Amygdala (tissue), 56 donors: Measurements from ENCODE around the gene ZC3H11A.
"Not testable (repeated sequence)": the region's sequence is repeated elsewhere in the genome, so short reads cannot be mapped to it uniquely, and the experiment has no call there.

ENCODE experiments used
- DNase-seq, 56 donors: peaks; one replicate each; lab custom pipeline; 2025; lab: John Stamatoyannopoulos, UW

Gene ZC3H11A

DNA sequence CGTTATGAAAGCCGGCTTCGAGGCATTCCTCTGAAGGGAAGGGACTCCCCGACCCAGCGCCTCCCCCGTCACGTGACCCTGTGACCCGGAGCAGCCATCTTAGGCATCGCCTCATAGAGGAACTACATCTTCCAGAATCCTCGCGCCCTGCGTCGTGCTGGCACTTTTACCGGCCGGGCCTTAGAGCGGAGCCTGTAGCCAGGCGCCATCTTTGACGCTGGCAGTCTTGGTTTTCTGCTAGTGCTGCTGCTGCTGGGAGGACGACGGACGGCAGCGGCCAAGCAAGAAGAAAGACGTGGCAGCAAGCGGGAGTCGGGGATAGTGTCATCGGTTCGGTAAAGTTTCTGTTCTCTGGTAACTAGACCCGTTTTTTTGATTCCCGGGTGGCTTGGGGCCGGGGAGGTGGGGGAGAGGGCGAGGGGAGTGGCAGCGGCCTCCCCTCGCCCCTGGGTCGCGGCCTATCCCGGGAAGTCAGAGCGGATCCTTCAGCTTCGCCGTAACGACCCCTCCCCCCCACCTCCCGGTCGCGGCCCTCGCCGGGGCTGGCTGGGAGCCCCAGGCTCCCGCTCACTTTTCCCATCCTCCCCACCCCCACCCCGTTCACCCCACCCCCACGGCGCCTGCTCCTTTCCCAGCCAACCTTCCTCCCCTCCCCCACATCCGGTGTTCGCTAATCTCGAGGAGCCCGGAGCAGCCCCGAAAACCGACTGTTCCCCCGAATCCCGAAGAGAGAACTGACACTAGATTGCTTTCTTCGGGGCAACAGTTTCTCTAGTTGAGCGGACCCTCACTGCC lies at the start of gene ZC3H11A, which contains the start of gene ZBED6:
ZC3H11A (plus strand) TSS at position 183 of the 795 bp plus-strand sequence. CDS start 21,448 bp downstream, outside the sequence.
ZBED6 (plus strand) TSS at position 183 of the 795 bp plus-strand sequence. CDS start 1,900 bp downstream, outside the sequence.
- DNase-seq, result peak in 55 of 56 donors; percentile 72 to 99 (median 97)

DNA sequence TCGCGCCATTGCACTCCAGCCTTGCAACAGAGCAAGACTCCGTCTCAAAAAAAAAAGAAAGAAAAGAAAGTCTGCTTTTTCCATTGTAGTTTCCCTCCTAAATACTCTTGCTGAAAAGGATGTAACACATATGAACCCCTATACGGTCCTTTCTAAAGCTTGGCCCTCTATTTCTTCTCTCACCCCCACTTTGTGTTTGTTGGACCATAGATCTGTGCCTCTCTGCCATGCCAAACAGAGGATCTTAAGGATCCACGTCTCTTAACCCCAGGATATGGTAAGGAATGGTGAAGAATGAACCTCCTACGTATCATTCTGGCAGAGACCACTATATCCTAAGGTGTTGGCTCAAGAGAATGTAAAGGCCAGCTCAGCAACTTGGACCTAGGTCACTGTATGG lies 49.1 kb upstream of the ZC3H11A start:
- DNase-seq, result no peak

DNA sequence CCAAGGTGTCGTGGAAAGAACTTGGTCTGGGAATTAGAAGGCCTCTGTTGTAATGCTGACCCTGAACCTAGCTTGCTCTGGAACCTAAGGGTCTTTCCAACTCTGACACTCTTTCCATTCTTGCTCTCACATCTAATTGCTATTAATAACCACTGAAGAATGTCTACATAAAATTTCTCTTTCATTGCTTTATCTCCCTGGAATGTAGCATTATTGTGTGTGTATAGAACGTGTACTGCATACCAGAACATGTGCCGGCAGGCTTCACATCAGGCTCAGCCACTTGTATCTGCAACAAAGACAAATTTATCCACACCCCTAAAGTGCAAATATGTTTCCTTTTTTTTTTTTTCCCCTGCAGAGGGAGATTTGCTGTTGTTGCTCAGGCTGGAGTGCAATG lies 44.4 kb upstream of the ZC3H11A start:
- no peak for DNase-seq

DNA sequence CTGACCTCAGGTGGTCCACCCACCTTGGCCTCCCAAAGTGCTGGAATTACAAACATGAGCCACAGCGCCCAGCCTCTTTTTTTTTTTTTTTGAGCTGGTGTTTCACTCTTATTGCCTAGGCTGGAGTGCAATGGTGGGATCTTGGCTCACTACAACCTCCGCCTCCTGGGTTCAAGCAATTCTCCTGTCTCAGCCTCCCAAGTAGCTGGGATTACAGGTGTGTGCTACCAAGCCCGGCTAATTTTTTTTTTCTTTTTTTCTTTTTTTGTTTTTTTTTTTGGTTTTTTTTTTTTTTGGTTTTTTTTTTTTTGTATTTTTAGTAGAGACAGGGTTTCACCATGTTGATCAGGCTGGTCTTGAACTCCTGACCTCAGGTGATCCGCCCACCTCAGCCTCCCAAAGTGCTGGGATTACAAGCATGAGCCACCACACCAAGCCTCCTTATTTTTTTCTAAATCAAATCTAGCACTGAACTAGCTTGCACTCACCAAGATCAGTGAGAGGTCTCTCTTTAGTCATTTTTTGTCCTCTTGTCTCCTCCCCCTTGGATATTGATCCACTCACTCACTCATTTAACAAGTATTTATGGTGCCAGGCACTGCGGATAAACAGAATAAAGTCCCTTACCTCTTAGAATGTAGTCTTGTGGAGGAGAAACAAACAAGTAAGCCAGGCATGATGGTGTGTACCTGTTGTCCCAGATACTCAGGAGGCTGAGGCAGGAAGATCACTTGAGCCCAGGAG lies 43.6 kb upstream of the ZC3H11A start:
- DNase-seq, result not testable (repeated sequence)

DNA sequence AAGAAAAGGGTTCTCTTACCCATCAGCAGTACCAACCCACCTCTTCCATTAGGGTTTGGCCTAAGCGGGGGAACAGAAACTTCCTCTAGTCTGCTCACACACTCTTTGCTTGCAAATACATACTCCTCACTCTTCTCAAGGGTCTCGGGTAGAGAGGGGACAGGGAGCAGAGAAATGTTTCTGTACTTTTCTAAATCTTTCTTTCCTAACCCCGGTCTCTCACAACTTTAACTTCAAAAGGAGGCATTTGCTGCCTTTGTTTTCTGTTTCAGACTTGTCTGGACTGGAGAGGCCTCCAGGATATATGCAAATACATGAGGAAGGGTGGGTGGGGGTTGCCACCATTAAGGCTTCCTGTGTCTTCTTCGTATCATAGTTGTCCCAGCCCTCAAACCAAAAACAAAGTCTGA lies 41.0 kb upstream of the ZC3H11A start:
- DNase-seq, result no peak

DNA sequence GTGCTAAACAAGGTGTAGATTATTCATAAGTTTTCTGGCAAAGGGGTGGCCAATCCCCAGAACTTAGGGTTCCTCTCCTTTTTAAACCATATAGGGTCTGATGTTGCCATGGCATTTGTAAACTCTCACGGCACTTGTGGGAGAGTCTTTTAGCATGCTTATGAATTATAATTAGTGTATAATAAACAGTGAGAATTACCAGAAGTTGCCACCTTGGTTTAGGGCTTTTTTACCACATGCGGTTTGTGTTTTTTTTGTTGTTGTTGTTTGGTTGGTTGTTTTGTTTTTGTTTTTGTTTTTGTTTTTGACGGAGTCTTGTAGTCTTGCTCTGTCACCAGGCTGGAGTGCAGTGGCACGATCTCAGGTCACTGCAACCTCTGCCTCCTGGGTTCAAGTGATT lies 39.4 kb upstream of the ZC3H11A start:
- no peak for DNase-seq

DNA sequence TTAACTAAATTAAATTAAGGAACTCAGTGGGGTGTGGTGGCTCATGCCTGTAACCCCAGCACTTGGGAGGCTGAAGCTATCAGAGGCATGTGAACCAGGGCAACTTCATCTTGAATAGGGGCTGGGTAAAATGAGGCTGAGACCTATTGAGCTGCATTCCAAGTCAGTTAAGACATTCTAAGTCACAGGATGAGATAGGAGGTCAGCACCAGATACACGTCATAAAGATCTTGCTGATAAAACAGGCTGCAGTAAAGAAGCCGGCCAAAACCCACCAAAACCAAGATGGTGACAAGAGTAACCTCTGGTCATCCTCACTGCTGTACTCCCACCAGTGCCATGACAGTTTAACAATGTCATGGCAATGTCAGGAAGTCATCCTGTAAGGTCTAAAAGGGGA lies 36.7 kb upstream of the ZC3H11A start:
- DNase-seq, result not testable (repeated sequence)

DNA sequence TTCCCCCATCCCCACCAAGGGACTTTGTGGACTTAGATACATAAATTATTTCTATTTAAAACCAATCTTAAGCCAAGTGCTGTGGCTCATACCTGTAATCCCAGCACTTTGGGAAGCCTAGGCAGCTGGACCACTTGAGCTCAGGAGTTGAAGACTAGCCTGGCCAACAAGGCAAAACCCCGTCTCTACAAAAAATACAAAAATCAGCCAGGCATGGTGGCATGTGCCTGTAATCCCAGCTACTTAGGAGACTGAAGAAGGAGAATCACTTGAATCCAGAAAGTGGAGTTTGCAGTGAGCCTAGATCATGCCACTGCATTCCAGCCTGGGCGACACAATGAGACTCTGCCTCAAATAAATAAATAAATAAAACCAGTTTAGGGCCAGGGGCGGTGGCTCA lies 34.9 kb upstream of the ZC3H11A start:
- no peak for DNase-seq

DNA sequence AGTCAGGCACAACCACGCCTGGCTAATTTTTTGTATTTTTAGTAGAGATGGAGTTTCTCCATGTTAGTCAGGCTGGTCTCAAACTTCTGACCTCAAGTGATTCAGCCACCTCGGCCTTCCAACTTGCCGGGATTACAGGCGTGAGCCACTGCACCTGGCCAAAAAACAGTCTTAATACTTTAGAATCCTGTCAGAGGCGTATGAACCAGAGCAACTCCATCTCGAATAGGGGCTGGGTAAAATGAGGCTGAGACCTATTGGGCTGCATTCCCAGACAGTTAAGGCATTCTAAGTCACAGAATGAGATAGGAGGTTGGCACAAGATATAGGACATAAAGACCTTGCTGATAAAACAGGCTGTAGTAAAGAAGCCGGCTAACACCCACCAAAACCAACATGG lies 33.5 kb upstream of the ZC3H11A start:
- not testable (repeated sequence) for DNase-seq

DNA sequence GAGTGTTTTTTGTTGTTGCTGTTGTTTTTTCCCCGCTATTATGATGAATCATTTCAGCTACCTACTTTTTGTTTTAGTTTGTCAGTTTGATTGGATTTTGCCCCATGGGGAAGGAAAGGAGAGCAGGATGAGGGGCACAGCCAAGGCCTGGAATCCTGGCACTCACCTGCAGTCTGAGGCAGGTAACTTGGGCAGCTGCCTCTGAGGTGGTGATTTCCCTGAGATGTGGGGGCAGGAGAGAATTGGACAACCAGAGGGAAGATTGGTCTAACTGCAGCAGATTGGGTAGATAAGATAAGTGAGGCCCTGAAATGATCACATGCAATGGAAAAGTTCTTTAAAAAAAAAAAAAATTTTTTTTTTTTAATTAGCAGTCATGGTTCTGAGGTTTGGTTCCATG lies 31.9 kb upstream of the ZC3H11A start:
- DNase-seq, result no peak

DNA sequence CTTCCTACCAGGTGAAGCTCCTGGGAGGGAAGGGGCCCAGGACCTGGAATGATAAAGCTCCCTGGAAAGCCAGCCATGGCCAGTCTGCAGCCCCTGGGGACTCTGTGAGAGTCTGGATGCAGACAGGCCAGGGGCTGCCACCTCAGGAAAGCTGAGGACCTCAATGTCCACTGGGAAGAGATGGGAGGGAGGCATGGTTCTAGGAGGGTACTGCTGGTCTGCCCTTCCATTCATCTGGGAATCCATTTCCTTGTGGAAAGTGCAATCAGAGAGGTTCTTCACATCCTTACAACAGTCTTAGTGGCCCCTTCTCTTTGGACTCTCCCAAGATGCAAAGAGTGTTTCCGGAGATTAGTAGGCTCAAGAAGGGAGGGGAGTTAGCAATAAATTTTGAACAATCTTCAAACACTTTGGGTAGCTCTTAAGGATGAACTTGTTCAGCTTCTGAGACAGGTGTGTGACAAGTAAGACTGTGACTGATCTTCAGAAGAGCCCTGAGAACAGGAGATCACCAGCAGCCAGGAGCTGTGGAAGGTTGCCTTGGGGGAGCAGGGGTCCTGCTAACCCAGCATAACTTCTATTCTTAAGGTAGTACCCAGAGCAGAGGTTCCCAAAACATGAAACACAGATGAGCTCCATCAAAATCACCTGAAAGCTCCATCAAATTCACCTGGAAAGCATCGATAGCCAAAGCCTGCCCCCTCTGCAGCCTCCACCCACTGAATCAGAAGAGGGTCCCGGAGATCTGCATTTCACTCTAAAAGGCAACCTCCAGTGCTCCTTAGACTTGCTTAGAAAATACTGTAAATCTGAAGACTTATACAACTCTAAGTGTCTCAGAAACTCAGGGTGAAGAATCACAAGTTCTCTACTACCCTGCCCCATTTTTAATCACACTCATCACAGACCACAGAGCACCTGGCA lies 31.1 kb upstream of the ZC3H11A start:
- DNase-seq, result no peak

DNA sequence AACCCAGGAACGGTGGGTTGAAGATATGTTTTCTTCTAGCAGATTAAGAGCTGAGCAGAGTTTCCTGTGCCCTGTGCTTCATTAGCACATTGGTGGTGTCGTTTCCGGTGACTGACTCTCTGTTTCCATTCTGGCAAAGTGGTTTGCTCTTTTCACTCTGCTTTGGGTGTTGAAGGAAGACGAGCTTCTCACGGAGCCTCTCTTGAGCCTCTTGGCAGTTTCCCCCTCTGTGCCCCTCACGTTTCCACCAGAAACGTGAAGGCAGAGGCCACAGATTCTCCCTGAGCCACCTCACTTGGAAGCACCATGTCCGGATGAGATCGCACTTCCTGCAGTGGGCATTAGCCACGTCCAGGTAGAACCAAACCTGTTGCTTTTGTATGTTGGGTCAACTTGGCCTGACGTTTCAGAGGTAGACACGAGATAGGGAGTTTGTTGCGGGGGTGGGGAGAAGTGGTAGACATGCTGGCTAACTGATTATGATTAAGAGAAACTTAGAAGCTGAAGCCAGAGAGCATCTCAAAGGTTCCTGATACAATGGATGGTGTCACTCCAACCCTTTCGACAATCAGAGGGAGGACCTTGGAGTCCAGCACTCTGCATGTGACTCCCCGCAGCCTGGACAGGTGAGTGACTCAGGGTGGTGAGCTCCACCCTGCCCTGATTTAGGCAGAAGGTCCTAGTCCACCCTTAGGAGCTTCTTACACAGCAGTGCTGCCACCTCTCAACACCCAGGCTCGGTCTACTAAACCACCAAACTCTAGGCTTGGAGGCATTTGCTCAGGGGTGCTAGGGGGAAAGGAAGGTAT lies 30.2 kb upstream of the ZC3H11A start, which contains the start of gene LAX1:
LAX1 (plus strand) TSS at position 155 of the 809 bp plus-strand sequence; CDS start at position 538, 383 bp downstream.
- DNase-seq, result no peak

DNA sequence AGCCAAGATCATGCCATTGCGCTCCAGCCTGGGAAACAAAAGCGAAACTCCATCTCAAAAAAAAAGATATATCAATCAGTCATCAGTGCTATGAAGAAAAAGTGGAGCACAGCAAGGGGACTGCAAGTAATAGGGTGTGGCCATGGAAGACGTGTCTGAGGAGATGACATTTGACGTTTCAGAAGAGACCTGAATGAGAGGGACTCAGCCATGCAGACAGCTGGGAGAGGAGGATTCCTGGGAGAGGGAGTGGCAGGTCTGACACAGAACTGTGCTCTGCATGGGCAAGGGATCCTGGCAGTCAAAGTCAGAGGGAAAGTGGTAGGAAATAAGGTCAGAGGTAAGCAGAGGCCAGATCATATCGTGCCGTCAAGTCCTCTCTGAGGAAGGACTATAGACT lies 27.2 kb upstream of the ZC3H11A start:
- DNase-seq, result no peak

DNA sequence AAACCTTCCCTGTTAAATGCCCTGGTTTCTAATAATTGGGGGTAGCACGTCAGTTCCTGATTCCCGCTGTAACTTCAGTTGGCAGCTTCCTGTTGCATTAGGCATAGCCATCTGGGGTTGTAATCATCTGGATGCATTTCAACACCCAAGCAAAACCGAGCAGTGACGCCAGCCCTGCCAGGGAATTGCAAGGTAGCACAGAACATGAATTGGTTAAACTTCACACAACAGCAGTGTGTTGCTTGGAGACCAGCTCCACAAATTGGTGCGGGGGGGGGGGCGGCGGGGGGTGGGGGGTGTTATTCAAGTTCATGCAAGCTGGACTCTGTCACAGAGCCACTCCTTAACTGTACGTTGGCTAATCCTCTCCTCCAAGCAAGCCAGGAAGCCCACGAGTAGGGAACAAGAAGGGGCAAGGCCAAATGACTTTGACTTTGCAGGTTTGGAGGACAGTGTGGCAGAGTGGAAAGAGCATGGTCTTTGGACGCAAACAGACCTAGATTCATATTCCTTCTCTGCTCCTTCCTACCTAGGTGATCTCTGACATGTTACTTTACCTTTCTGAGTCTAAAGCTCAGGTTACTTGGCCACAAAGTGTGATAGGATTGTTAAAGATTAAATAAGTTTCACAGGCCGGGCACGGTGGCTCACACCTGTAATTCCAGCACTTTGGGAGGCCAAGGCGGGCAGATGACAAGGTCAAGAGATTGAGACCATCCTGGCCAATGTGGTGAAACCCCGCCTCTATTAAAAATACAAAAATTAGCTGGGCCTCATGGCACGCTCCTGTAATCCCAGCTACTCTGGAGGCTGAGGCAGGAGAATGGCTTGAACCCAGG lies 25.7 kb upstream of the ZC3H11A start:
- DNase-seq, result peak in 32 of 56 donors; percentile 1 to 61 (median 17)

DNA sequence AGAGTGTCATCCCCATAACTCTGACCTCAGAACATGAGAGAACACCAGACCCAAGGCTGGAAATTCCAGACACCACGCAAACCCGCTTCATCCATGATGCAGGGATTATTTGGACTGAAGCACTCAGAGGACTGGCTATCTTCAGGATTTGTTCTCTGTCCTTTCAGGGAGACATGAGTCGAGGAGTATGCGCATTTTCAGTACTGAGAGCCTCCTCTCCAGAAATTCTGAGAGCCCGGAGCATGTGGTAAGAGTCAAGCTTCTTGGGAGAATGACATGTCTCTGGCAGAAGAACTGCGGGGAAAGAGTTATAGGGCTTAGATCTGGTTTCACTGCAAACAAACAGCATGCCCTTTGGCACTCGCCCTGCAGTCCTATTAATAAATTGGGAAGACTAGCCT lies 23.5 kb upstream of the ZC3H11A start:
- DNase-seq, result no peak

DNA sequence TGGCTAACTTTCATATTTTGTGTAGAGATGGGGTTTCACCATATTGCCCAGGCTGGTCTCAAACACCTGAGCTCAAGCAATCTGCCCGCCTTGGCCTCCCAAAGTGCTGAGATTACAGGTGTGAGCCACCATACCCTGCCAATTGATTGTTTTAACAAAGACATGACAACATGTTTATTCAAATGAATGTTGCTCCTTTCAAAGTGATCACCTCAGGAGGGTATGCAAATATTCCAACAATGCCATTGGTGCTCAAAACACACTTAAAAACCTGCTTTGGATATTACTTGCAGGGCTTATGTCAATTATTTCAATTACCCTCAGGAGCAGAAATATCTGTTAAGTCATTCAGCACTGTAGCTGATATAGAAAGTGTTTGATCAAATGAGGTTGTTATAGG lies 22.6 kb upstream of the ZC3H11A start:
- DNase-seq, result no peak

DNA sequence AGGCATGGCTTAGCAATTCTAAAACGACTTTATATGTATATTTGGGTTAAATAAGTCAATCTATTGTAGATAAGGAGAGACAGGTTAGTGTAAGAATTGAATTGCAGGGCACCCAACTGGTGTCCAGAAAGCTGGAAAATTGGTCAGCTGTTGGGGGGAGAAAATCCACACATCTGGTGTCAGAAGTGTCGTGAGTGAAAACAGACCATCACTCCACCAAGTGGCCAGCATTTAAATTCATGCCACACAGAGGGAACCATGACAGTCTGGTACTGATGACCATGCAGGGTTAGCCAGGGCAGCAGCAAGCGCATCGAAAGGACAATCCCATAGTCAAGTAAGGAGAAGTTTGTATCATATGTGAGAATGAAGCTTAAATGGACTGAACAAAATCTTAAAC lies 18.8 kb upstream of the ZC3H11A start:
- peak in 32 of 56 donors; percentile 4 to 68 (median 21) for DNase-seq

DNA sequence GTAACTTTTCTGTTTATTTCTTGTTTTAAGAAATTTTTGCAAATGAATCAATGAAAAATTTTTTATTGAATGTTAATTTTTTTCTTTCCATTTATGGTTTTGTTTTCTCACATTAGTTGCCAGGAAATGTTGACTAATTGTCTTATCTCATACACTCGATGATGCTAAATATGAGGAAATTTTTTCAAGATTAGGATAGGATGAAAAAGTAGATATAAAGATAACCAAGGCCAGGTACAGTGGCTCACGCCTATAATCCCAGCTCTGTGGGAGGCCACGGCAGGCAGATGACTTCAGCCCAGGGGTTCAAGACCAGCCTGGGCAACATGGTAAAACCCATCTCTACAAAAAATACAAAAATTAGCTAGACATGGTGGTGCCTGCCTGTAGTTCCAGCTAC lies 17.8 kb upstream of the ZC3H11A start:
- no peak for DNase-seq

DNA sequence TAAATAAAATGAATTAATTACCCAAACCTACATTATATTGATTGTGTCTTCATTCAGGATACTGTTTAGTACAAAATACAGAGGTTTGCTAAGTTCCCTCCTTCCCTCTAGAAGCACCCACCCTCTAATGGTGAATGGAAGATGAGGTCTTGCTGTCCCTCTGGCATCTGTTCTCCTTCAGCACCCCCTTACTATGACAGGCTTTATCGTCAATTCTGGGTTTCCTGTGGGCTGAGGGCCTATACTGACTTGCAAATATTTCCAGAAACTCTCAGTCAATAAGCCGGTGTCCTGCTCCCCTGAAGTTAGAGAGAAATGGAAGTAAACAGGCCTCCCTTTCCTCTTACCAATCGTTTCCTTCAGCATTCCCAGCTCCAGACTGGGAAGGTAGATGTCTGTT lies 17.3 kb upstream of the ZC3H11A start:
- DNase-seq, result no peak
